HG03558 (cell line): ENCODE measurements around the gene MCCD1.
"Not testable (repeated sequence)": the region's sequence is repeated elsewhere in the genome, so short reads cannot be mapped to it uniquely, and the experiment has no call there.

Experiments used
- ATAC-seq: cut with Tn5 transposase; IDR thresholded peaks from one replicate; pipeline ENCODE4 v1.9.1; 2021; ENCODE audit warnings: moderate number of reproducible peaks; ENCODE audit not compliant: unreplicated experiment; ENCODE audit errors: extremely low read depth

MCCD1 gene

GRCh38 chr6:31509036-31509435 is 19.7 kb upstream of the MCCD1 start:
- ATAC-seq, result not testable (repeated sequence)

- no peak for ATAC-seq
These were observed 18.8 kb upstream of the MCCD1 start for GRCh38 chr6:31510007-31510406.

- ATAC-seq, result no peak
These were observed 15.2 kb upstream of the MCCD1 start for GRCh38 chr6:31513456-31514165.

- ATAC-seq, result no peak
These were observed 6.9 kb upstream of the MCCD1 start for GRCh38 chr6:31521835-31522234.

GRCh38 chr6:31525553-31525931 is 3.2 kb upstream of the MCCD1 start:
- ATAC-seq, result no peak

- ATAC-seq, result no peak
These were observed 2.7 kb upstream of the MCCD1 start for GRCh38 chr6:31525932-31526591.

- ATAC-seq, result no peak
These were observed 420 bp upstream of the MCCD1 start for GRCh38 chr6:31528307-31528777.

- ATAC-seq, result no peak
These were observed 778 bp downstream of the MCCD1 start for GRCh38 chr6:31529329-31530150.

GRCh38 chr6:31530659-31531058 is 1.9 kb downstream of the MCCD1 start:
- ATAC-seq, result no peak

GRCh38 chr6:31531162-31531561 is 2.4 kb downstream of the MCCD1 start:
- no peak for ATAC-seq

- no peak for ATAC-seq
These were observed 3.2 kb downstream of the MCCD1 start for GRCh38 chr6:31531771-31532643.

- no peak for ATAC-seq
These were observed 4.1 kb downstream of the MCCD1 start for GRCh38 chr6:31532644-31533454.

GRCh38 chr6:31533455-31533841 is 4.7 kb downstream of the MCCD1 start:
- ATAC-seq, result no peak

- no peak for ATAC-seq
These were observed 5.2 kb downstream of the MCCD1 start for GRCh38 chr6:31534011-31534410.

- ATAC-seq, result no peak
These were observed 5.8 kb downstream of the MCCD1 start for GRCh38 chr6:31534521-31535040.

GRCh38 chr6:31535538-31536324 is 7.0 kb downstream of the MCCD1 start:
- no peak for ATAC-seq

GRCh38 chr6:31538805-31539400 is 10.1 kb downstream of the MCCD1 start:
- ATAC-seq, result no peak

- no peak for ATAC-seq
These were observed 11.9 kb downstream of the MCCD1 start for GRCh38 chr6:31540640-31541039.
